Smooth muscle cell (in vitro differentiated cells): ENCODE data around the gene UBE4B. TPM values are rescaled to one million over a fixed set of nuclear protein-coding genes. Genes with fewer than 3 reads are reported as not detected.

Experiments
- DNase-seq: peaks from one replicate; lab custom pipeline; 2025; ENCODE audit not compliant: unreplicated experiment; lab: John Stamatoyannopoulos, UW
- H2AFZ ChIP-seq: fragments of 200-600 bp; sonication (generic); 2 replicates; pipeline ENCODE4 v1.6.0; 2016; ENCODE audit warnings: antibody characterized with exemption, low read depth, mild to moderate bottlenecking
- H3F3A ChIP-seq: fragments of 200-600 bp; sonication (generic); 2 replicates; pipeline ENCODE4 v1.6.0; 2017; ENCODE audit warnings: antibody characterized with exemption, low read depth
- H3K27ac ChIP-seq: fragments of 200-600 bp; sonication (generic); 2 replicates; pipeline ENCODE4 v1.5.1; 2016; ENCODE audit warnings: low read depth, mild to moderate bottlenecking
- H3K27me3 ChIP-seq: fragments of 200-600 bp; sonication (generic); 2 replicates; pipeline ENCODE4 v1.6.1; 2016; ENCODE audit warnings: low read depth, mild to moderate bottlenecking
- H3K36me3 ChIP-seq: fragments of 200-600 bp; sonication (generic); 2 replicates; pipeline ENCODE4 v1.5.1; 2016; ENCODE audit warnings: low read depth
- H3K4me1 ChIP-seq: fragments of 200-600 bp; sonication (generic); 2 replicates; pipeline ENCODE4 v1.5.1; 2016; ENCODE audit warnings: low read depth
- H3K4me2 ChIP-seq: fragments of 200-600 bp; sonication (generic); 2 replicates; pipeline ENCODE4 v1.6.0; 2016; ENCODE audit warnings: mild to moderate bottlenecking
- H3K4me3 ChIP-seq: fragments of 200-600 bp; sonication (generic); 2 replicates; pipeline ENCODE4 v1.5.1; 2016; ENCODE audit warnings: mild to moderate bottlenecking
- H3K79me2 ChIP-seq: fragments of 200-600 bp; sonication (generic); 2 replicates; pipeline ENCODE4 v1.6.0; 2016; ENCODE audit warnings: low read depth, mild to moderate bottlenecking
- H3K9ac ChIP-seq: fragments of 200-600 bp; sonication (generic); 2 replicates; pipeline ENCODE4 v1.6.0; 2016; ENCODE audit warnings: low read depth
- H3K9me3 ChIP-seq: fragments of 200-600 bp; sonication (generic); replicated peaks from 2 replicates; pipeline ENCODE4 v1.5.1; 2016; ENCODE audit warnings: low read depth
- H4K20me1 ChIP-seq: fragments of 200-600 bp; sonication (generic); 2 replicates; pipeline ENCODE4 v1.6.0; 2016; ENCODE audit warnings: low read depth
- CTCF ChIP-seq: fragments of 200-600 bp; sonication (generic); IDR thresholded peaks from 2 replicates; pipeline ENCODE4 v1.5.1; 2017; ENCODE audit warnings: borderline replicate concordance, mild to moderate bottlenecking, antibody characterized with exemption; ENCODE audit not compliant: insufficient read depth, poor library complexity, severe bottlenecking
- WGBS: methylation state at CpG from one replicate; pipeline ENCODE4 v1.1.7; 2016; ENCODE audit warnings: low lambda C conversion rate; 5-methylcytosine and 5-hydroxymethylcytosine counted together
- polyA plus RNA-seq: library from polyadenylated mRNA; unstranded; fragments of >200 nt; fragmentation: Nextera tagmentation; extraction: Ambion mirVana; gene quantifications from 2 replicates; pipeline ENCODE4 v1.2.1, GENCODE V29; 2016
- total RNA-seq: library from RNA; depleted of rRNA; stranded (reverse); fragments of >200 nt; gene quantifications from 2 replicates; pipeline ENCODE4 v1.2.3, GENCODE V29; 2014

Gene UBE4B
- total and polyA plus RNA-seq, 2 experiments from 2014 or later, result 20.9 to 54.7 TPM

- Histone ChIP-seq H3K9me3 (no peaks in the 10 kb centered on the region), H3K9ac (no peak overlapping the region), H3K79me2 (no peaks in the 10 kb centered on the region), H3K4me2 (no peak overlapping the region), H2AFZ (no peak overlapping the region), H3K27me3 (no peaks in the 10 kb centered on the region), H4K20me1 (no peaks in the 10 kb centered on the region), H3K4me1 (no peaks in the 10 kb centered on the region), H3F3A (no peaks in the 10 kb centered on the region), H3K27ac (no peak overlapping the region), H3K4me3 (no peak overlapping the region), H3K36me3 (no peaks in the 10 kb centered on the region)
- DNase-seq, result no peak
- TF ChIP-seq CTCF, result no peak
- 92% methylated on average over 12 of the region's 12 CpGs for WGBS
Observed at GRCh38 chr1:10160907-10161490, 128.2 kb downstream of the UBE4B start.

- Histone ChIP-seq H3K27me3 (no peaks in the 10 kb centered on the region), H3K36me3 (no peaks in the 10 kb centered on the region), H4K20me1 (no peaks in the 10 kb centered on the region), H3K4me2 (no peak overlapping the region), H3K4me1 (no peaks in the 10 kb centered on the region), H3K27ac (no peak overlapping the region), H3K4me3 (no peak overlapping the region), H3K9me3 (no peaks in the 10 kb centered on the region), H3K79me2 (no peaks in the 10 kb centered on the region), H2AFZ (no peak overlapping the region), H3K9ac (no peak overlapping the region), H3F3A (no peaks in the 10 kb centered on the region)
- 93% methylated on average over 17 of the region's 17 CpGs for WGBS
- no peak for TF ChIP-seq CTCF
- no peak for DNase-seq
Observed at GRCh38 chr1:10161541-10162290, 129.0 kb downstream of the UBE4B start.

DNA sequence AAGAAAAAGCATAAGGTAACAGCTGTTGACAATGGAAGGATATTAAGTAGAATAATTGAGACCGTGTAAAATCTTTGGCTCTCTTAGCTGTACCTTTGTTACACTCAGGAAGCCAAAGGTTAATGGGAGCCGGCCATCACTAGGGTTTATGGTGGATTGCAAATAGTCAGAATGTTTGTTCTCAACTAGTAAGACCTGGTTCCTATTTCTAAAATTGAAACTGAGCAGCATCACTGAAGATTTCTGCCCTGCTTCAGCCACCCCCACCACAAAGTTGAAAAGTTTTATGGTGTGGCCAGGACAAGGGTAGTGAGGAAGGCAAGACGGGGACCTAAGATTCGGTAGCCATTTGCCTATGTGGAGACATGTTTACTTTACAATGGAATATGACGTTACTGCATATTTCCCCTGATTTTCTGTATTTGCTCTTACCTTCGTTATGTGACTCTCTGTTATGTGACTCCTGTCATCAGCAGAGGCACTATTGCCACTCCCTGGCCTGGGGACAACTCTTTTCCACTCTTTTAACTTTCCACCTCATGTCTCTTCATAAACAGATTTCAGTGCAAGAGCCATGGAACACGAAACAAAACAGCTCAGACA, 136.3 kb downstream of the UBE4B start:
- Histone ChIP-seq H3K27me3 (no peaks in the 10 kb centered on the region), H3F3A (peaks cover 5% of the 10 kb centered on the region), H3K27ac (peak overlapping the region; percentile 88), H3K4me2 (no peak overlapping the region), H3K79me2 (no peaks in the 10 kb centered on the region), H4K20me1 (no peaks in the 10 kb centered on the region), H3K36me3 (peaks cover 5% of the 10 kb centered on the region), H3K4me1 (peaks cover 4% of the 10 kb centered on the region), H3K9ac (no peak overlapping the region), H2AFZ (no peak overlapping the region), H3K4me3 (no peak overlapping the region), H3K9me3 (no peaks in the 10 kb centered on the region)
- no peak for DNase-seq
- 95% methylated on average over 7 of the region's 7 CpGs for WGBS
- TF ChIP-seq CTCF, result no peak
